HS-27A (cell line): Measurements from ENCODE around the gene SCNN1B.

Source experiments
- DNase-seq: peaks from one replicate; pipeline ENCODE4 v3.0.0-alpha.2; 2012; ENCODE audit warnings: low read depth, missing footprints

The SCNN1B gene

DNA sequence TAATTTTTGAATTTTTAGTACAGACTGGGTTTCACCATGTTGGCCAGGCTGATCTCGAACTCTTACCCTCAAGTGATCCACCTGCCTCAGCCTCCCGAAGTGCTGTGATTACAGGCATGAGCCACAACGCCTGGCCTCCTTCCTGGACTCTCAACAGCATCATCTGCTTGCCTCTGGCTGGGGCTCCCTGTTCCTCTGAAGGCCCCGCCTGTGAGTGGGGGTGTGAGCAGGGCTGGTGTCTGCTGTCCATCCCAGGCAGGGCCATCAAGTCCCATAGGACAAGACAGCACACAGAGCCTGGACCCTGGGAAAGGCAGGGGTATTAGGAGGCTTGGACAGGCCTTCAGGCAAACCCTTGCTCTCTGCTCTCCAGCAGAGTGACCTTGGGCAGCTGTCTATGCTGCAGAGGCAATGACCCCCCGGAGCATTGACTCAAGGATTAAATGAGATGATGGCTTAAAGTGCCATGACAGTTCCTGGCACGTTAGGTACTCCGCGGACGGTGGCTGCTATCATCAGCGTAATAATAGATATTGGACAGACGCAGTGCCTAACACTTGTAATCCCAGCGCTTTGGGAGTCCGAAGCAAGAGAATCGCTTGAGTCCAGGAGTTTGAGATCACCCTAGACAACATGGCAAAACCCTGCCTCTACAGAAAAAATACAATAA lies 19.2 kb downstream of the SCNN1B start:
- no peak for DNase-seq

DNA sequence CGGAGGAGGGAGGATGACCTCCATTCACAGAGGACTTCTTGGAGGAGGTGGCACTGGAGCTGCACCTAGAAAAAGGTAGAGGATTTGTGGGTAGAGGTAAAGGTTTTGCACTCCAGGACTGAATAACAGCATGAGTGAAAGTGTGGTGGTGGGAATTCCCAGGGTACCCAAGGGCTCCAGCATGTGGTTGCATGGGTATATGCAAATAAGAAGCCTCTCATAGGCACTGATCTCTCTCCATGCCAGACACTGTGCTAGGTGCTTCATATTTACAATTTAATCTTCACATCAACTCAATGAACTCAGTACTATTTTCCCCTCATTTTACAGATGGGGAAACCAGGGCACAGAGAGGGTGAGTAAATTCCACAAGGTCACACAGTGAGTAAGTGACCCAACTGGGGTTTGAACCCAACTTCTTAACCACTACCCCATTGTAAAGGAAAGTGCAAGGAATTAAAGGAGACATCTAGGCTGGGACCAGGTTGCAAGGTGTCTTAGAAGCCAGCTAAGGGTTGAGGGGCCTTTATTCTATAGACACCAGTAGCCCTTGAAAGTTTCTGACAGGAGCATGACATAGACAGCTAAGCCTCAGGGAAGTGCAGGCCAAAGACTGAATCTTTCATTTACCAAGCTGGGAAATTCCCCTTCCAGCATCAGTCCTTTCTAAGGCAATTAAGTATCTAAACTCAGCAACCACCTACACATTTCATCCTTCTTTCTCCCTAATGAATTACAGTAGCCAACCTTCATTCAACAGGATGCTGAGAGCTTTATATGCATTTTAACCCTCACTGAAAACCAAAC lies 21.3 kb downstream of the SCNN1B start:
- no peak for DNase-seq

DNA sequence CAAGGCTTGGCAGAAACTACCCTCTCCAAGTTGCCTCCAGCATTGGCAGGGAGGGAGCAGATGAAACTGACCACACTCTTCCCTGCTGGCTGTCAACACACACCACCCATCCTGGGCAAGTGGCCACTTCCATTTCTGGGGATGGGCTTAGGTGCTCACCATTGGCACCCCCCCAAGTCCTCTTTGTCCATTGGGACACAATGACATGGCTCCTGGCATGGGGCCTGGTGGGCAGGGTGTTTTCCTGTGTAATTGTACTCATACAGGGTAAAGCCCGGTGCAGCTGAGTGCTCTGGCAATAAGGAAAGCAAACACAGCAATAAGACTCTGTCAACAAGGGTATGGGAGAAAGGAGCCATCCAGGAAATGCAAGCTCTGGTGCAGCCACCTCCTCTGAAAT lies 22.6 kb downstream of the SCNN1B start:
- DNase-seq: no peak

DNA sequence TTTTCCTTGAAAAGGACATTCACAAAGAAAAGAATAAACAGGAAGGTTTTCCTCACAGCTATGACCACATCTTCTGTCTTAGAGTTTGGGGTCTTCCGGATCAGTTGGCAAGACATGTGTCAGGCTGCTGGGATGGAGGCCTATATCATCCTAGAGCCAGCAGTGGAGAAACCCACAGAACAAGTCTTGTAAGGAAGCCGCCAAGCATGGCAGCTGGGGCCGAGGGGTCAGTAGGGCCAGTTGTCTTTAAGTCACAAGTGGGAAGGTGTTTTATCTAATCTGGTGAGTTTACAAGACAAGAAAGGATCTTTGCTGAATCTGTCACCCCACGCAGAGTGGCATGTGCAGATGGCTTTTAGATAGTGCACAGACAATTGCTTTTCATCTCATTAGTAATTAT lies 25.7 kb downstream of the SCNN1B start:
- no peak for DNase-seq

DNA sequence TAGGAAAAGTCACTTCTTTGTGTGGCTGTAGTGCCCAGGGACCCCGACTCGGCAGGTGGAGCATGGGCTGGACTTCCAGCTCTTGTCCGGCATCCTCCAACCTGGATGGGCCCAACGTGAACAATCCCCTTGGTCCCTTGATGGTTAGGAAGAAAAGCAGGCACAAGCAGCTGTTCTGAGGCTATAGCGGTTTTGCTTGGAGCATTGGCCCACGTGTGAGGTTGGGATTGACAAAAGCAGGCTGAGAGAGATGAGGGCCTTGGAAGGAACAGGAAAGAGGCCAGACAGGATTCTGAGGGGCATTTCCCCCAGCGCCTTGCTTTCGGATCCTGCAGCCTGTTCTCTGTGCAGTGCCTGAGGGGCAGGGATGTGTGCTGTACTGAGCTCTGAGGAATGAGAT lies 28.1 kb downstream of the SCNN1B start:
- no peak for DNase-seq

DNA sequence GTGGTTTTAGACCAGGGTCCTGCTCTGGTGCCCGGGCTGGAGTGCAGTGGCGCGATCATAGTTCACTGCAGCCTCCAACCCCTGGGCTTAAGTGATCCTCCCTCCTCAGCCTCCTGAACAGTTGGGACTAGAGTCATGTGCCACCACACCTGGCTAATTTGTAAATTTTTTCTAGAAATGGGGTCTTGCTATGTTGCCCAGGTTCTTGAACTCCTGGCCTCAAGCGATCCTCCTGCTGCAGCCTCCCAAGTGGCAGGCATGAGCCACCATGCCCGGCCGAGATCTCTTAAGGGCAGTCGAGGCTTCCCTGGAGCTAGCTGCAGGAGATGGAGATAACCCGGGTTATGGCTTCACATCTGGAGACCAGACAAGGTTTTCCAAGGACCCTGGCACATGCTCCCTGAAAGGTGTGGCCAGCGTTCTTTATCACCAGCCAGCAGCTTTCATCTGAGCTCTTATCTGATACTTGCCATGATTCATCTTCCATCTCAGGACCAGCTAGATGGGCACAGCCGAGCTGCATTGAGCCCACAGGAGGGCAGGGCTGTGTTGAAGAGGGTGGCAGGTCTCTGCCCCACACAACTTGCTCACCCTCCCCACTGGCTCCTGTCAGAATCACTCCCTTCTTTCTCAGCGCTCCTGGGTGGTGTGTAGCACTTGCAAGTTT lies 28.6 kb downstream of the SCNN1B start:
- DNase-seq: no peak

DNA sequence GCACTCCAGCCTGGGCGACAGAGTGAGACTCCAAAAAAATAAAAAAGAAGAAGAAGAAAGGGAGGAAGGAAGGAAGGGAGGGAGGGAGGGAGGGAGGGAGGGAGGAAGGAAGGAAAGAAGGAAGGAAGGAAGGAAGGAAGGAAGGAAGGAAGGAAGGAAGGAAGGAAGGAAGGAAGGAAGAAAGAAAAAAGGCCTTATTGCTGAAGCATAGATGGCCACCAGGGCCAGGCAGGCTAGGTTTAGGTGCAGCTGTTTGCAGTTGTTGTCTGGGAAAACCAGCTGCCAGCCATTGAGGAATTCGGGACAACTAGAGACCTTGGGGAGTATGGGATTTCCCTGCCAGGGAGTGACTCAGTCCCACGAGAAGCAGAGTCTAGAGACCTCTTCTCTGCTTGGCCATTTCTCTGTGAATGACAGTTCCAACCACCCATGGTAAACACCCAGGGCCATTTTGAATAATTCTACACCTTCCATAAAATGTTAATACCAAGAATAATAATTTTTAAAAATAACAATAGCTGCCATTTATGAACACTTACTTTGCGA lies 31.0 kb downstream of the SCNN1B start:
- DNase-seq: no peak

DNA sequence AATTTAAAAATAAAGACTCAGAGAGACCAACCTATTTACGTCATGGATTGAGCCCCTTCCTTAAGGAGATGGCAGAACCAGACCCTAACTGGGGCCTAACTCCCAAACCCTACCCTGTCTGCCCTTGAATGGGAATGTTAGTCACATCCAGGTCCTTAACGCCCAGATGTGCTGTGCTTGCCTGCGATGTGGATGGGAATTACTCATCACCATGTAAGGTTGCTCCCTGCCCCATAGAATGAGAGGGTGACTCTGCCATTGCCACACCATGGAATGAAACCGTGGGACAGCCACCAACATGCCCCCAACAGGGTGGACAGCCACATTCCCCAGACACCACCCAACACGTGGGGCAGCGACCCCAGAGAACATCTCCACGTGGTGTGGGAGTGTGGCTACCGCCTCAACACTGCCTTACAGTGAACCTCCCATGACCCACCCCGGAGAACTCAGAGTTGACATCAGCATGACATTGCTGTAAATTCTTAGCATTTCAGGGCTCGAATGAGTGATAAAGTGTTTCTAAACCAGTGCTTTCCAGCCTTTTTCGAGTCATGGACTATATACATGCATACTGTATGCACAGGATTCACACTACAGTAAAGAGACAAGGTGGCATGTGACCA lies 31.8 kb downstream of the SCNN1B start:
- no peak for DNase-seq

DNA sequence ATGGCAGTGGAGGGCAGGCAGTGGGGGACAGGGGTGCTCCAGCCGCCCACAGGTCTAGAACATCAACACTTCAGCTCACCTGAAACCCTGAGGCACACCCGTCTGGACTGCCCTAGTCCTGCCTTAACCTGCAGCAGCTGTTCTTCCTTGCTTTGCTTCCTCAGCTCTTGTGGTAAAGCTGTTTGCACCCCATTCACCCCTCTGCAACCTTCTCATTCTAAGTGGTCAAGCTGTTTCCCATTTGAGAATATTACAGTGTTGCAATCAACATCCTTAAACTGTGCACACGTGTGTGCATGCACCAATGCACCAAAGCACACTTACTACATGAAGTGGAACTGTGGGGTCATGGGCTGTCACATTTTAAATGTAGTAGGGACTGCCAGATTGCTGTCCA lies 32.4 kb downstream of the SCNN1B start:
- DNase-seq: no peak

DNA sequence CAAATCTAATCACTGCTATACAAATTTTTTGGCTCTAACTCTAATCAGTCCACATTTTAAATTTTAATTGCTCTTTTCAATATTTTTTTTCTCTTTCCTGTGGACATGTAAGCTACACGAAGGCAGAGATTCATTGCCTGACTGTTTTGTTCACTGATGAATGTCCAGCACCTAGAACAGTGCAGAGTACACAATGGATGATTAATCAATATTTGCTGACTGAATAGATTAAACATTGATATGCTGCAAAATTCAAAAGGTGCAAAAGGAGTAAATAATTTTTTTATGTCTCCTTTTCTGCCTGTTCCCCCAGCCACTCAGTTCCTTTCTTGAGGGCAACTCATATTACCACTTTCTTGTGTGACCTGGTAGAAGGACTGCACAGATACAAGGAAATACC lies 32.8 kb downstream of the SCNN1B start:
- no peak for DNase-seq

DNA sequence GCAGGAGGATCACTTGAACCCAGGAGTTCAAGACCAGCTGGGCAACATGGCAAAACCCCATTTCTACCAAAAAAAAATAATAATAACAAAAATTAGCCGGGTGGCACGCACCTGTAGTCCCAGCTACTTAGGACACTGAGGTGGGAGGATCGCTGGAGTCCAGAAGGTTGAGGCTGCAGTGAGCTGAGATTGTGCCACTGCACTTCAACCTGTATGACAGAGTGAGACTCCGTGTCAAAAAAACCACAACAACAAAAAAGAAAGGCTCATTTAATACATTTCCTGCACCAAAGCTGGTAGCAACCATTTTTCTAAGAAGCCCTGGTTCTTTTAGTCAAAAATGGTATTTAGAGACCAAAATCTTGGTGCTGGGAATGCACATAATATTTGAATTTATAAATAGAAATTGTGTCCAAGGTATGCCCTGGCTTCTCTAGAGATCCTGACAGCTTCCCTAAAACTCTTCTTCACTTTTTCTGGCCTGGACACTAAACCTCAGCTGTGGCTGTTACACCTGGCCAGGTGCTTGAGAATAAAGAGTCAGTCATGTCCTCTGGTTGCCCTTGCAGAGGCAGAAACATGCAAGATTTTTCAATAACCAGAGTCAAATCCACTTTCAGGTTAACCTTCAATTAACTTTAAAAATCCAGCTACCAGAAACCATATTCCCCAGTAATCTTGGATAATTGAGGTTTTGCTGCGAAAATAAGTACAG lies 35.9 kb downstream of the SCNN1B start:
- DNase-seq: no peak

DNA sequence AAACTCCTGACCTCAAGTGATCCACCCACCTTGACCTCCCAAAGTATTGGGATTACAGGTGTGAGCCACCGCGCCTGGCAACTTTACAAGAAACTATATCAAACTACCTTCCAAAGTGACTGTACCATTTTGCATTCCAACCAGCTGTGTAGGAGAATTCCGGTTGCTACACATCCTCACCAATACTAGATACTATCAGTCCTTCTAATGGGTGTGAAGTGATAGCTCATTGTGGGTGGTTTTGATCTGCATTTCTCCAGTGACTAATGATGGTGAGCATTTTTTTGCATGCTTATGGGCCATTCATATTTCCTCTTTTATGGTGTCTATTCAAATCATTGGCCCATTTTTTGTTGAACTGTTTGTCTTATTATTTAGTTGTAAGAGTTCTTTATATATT lies 37.7 kb downstream of the SCNN1B start:
- DNase-seq: no peak

DNA sequence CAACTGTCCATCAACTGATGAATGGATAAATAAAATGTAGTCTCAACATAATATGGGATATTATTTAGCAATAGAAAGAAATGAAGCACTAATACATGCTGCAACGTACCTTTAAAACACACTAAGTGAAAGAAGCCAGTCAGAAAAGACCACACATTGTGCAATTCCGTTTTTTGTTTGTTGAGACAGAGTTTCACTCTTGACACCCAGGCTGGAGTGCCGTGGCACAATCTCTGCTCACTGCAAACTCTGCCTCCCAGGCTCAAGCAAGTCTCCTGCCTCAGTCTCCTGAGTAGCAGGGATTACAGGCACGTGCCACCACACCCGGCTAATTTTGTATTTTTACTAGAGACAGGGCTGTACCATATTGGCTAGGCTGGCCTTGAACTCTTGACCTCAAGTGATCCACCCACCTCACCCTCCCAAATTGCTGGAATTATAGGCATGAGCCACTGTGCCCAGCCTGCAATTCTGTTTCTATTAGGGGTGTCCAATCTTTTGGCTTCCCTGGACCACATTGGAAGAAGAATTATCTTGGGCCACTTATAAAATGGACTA lies 40.1 kb downstream of the SCNN1B start:
- DNase-seq: no peak

DNA sequence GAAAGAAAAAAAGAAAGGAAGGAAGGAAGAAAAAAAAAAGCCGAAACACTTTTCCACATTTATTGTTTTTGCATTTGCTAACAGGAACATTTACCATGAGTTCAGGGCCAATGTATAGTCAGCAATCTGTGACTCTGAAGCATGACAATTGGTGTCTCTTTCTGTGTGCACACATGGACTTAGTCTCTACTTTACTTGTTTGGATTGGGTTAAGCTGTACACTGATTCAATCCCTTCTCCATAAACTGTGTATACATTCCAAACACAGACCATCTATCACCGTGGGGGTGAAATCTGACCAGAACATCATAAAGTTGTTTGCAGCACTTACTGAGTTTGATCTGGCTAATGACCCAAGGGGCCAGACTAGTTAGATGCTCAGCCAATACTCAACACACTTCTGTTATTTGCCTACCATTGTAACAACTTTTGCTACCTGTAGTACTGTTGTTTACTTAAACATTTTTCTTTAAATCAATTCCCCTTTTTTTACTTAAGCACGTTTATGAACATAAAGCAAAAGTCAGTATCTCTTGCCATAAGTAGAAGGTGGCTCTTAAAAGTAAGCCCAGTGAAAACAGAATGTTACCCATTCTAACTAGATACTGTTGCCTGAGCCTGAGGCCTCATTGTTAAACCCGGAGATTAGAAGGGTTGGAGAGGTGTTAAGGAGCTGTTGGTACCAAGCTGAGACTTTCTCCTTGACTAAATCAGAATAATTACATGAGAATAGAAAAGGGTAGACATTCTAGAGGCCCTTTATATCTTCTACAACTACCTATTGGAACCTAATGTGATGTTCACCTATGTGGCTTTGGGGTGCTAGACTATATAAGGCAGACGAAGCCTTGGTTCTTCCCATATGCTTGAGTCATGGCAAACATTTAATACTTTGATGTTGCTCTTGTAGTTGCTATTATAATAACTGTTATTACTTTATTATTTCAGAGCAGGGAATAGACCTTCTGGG lies 41.8 kb downstream of the SCNN1B start:
- DNase-seq: no peak

DNA sequence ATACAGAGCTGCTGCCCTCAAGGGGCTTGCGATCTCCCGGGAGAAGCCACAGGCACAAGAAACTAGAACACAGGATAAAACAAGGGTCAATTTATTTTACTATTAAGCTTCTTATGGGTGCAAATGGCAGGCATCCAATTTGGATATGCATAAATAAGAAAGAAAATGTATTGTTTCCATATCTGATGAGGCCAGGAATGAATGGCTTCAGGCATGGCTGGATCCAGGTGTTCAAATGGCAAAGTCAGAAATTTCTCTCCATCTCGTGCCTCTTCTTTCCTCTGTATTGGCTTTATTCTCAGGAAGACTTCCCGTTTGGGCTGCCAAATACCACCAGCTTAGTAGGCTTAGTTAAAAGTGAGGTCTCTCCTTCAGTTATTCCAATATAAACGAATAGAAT lies 43.1 kb downstream of the SCNN1B start:
- no peak for DNase-seq

DNA sequence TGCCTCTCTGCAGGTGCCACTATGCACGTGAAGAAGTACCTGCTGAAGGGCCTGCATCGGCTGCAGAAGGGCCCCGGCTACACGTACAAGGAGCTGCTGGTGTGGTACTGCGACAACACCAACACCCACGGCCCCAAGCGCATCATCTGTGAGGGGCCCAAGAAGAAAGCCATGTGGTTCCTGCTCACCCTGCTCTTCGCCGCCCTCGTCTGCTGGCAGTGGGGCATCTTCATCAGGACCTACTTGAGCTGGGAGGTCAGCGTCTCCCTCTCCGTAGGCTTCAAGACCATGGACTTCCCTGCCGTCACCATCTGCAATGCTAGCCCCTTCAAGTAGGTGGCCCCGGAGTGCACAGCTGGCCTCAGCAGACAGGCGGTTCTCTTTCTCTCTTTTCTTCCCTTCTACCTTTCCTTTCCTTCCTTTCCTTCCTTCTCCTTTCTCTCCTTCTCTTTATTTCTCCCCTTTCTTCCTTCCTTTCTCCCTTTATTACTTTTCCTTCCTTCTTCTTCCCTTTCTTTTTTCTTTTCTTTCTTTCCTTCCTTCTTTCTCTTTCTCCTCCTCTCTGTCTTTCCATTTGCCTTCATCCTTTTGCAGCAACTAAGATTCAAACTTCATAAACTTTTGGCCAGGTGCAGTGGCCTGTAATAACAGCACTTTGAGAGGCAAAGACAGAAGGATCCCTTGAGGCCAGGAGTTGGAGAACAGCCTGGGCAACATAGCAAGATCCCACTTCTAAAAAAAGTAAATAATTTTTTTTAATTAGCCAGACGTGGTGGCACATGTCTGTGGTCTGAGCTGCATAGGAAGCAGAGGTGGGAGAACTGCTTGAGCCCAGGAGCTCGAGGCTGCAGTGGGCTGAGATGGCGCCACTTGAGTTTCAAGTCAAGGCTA lies 46.7 kb downstream of the SCNN1B start:
- no peak for DNase-seq

DNA sequence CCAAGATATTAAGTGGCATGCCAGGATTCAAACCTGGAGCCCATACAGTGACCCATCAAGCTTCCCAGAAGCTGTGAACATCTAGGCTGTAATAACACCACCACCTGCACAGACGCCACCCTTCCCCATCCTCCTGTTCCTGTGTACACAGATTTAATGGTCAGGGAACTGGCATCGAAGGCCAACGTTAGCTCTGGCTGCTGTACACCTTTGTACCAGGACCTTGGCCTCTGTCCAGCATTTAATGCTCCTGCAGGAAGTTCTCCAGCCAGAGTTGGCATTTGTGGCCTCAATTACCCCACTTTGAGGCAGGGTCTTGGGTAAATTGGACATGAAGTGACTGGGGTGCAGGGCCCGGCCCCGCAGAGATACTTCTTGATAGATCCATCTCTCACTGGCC lies 49.3 kb downstream of the SCNN1B start:
- DNase-seq: no peak

DNA sequence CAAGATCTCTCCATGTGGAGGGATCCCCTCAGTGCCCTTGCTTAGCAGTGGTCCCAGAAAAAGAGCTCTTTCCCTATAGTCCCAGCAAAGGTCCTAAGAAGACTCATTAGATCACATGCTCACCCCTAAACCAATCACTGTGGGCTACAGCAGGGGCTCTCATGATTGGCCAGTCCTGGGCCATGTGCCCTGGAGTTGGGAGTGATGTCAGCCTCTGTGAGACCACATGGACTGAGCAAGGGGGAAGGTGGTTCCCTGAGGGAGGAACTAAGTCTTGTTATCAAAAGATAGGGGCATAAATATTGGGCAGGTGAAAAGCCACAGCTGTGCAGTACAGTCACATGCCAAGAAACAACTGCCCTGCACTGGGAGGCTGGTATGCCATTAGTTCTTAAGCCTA lies 51.3 kb downstream of the SCNN1B start:
- no peak for DNase-seq

DNA sequence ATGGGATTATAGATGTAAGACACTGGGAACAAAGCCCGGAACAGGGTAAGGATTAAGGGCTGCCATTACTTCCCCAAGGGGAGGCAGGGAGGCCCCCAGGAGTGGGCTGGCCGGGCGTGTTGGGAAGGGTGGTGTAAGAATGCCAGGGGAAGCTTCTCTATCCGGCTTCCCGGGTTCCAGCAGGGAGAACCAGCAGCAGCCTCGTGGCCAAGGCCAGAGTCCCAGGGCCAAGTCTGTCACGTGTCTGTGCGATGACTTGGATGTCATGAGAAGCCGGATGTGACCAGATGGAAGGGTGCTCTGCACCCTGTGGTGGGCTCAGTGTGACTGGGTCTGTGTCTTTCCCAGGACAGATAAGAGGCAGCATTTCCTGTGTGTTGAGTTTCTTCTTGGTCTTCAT lies 52.1 kb downstream of the SCNN1B start:
- DNase-seq: no peak
